CD4-positive, alpha-beta T cell treated with Interleukin-17A for 1 hour (primary cell): ENCODE results near the gene ECE1.
"Not testable (repeated sequence)": the region's sequence is repeated elsewhere in the genome, so short reads cannot be mapped to it uniquely, and the experiment has no call there.

Experiments used
- DNase-seq: peaks from one replicate; pipeline ENCODE4 v3.0.0-alpha.2; 2020

ECE1 gene

DNA sequence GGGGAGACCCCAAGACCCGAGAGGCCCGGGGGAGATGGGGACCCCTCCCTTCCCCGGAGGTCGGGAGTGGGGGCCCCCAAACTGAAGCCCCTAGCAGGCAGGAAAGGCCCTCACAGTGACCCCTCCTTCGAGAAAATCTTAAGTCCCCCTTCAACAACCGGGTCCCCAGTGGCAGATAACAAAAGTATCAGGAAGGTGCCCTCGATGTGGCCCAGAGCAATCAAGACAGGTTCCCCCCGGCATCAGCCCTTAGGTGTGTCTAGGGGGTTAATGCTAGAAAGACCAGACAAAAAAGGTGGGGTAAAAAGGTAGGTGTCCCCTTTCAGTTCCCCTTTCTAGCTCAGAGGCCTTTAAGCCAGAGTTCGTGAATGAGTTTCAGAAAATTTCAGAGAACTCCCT is 282 bp upstream of the ECE1 start:
- peak; percentile 42 for DNase-seq

DNA sequence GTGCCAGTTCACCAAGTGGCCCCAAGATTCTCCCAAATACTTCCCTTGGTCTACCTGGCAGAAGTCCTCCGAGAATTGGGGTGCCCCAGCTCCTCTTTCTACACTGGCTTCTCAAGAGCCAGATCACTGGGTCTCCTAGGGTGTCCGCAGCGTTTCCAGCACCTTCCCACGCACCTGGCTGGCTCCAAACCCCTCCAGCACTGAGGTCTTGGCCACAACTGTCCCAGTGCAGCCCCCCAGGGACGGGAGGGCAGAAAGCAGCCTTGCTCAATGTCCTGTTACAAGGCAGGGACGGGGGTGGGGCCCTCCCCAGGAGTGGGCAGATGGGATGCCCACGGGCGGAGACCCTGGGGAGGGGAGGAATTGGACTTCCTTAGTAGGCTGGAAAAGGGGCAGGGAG is 1.1 kb downstream of the ECE1 start:
- DNase-seq, result no peak

DNA sequence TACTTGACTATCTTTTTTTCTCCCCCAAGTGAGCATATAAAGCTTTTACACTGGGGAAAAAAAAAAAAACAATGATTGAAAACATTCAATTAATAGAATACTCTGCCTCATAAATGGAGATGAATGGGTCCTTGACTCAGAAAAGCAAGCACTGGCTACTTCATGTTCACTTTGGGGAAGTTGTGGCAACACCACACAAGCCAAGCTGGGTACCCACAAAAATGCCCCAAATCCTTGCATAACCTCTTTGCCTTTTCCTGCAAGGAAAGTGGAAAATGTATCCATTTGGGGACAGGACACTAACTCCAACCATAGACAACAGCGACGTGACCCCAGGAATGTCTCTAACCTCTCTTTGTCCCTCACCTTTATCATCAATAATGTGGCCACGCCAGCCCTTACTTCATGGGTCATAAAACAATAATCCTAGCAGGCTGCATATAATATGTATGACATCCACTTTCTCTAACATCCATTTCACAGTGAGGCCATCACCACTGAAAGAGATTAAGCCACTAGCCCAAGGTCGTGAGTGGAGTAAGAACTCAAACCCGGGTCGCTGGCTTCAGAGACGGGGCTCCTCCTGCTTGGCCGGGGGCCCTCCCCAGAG is 2.3 kb downstream of the ECE1 start:
- DNase-seq, result no peak

DNA sequence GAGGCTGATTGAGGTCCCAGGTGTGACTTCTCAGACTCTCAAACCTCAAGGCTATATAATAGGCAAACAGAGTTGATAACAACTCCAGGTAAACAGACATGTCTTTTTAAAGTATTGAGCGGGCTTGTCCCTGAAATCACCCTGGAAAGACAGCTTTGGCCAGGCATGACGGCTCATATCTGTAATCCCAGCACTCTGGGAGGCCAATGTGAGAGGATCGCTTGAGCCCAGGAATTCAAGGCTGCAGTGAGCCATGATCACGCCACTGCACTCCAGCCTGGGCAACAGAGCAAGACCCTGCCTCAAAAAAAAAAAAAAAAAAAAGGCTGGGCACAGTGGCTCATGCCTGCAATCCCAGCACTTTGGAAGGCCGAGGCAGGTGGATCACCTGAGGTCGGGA is 4.9 kb downstream of the ECE1 start:
- DNase-seq, result not testable (repeated sequence)

- no peak for DNase-seq
Measured at GRCh38 chr1:21285055-21285372, 5.2 kb downstream of the ECE1 start.

DNA sequence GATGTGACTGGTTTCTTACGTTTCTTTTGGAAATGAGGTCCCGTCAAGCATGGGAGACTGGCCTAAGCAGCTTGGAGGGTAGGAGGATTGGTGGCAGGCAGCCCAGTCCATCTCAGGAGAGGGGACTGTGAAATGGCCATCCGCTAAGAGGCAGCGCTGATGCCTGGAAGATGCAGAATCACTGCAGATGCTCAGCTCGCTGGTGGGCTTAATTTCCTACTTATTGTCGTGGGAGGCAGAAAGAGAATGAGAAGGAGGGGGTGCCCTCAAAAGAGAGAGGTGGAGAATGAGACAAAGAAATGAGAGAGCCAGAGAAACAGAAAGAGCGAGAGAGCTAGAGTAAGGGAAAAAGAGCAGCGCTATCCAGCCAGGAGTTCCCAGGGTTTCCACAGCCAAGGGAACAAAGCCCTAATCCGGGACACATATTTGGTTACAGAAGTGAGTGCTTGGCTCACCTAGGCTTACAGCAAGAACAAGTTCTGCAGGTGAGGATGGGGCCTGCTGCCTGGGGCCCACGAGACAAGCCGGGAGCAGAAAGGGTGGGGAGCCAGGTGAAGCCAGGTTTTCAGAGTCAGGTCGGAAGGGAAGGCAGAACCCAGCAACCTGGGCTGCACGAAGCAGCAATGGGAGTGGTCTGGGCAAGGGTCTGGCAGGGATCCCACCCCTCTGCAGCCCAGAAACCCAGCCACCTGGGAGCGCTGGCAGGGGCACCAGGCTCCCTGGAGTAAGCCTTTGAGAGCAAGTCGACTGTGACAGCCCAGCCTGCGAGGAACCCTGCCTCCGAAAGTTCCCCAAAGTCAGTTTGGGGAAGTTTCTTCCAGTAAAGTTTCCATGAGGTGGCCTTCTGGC is 5.8 kb downstream of the ECE1 start:
- no peak for DNase-seq

DNA sequence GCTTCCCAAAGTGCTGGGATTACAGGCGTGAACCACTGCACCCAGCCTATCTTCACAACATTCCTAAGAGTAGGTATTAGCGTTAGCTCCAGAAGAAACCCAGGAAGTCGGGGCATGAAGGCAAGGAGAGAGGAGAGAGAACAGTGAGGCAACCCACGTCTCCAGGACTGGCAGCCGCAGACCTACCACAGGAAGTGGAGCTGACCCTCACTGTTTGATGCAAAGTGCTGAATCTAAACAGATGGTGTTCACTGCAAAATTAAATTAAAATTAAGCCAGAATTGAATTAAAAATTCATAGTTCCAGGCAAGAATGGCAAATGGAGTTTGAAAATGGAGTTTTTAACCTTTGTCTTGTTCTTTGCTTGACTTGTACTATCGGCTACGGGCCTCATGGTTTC is 6.7 kb downstream of the ECE1 start:
- no peak for DNase-seq

- DNase-seq, result not testable (repeated sequence)
Measured at GRCh38 chr1:21282020-21282419, 8.2 kb downstream of the ECE1 start.

DNA sequence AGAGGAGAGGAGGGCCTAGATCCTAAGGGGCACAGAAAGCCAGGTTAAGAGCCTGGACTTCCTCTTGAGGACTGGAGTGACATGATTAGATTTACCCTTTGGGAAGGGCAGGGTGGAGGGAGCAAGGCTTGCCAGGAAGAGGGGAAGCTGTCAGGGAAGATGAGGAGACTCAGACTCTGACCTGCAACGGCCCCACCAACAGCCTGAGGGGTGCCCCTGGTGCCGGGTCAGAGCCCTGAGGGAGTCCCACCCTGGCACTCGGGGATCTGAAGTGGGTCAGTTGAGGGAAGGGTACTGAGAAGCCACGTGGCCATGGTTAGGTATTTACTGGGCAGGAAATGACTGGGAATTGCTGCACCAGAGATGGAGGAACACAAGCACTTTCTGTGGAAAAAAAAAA is 9.8 kb downstream of the ECE1 start:
- DNase-seq, result no peak

- peak; percentile 34 for DNase-seq
Measured at GRCh38 chr1:21280011-21280471, 10.2 kb downstream of the ECE1 start.

- DNase-seq, result no peak
Measured at GRCh38 chr1:21278860-21279845, 11.1 kb downstream of the ECE1 start.

GRCh38 chr1:21278208-21278859 is 11.9 kb downstream of the ECE1 start:
- no peak for DNase-seq

- no peak for DNase-seq
Measured at GRCh38 chr1:21277180-21277579, 13.1 kb downstream of the ECE1 start.

- no peak for DNase-seq
Measured at GRCh38 chr1:21272540-21272939, 17.7 kb downstream of the ECE1 start.

DNA sequence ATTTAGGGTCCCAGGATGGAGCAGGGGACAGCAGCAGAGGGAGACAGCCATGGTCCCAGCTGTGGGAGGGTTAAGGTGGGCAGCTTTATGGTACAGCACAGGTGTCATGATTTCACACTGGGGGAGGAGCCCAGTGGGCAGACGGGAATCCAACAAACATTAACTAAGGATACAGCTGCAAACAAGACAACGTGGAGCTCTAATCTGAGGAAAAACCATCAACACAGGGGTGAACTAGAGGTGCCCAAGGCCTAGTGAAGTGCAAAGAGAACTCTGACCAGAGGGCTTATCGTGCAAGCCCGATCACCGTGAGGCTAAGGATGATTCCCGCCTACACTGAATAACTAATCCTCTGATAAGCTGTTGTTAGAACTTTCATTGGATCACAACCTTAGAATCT is 18.7 kb downstream of the ECE1 start:
- no peak for DNase-seq

DNA sequence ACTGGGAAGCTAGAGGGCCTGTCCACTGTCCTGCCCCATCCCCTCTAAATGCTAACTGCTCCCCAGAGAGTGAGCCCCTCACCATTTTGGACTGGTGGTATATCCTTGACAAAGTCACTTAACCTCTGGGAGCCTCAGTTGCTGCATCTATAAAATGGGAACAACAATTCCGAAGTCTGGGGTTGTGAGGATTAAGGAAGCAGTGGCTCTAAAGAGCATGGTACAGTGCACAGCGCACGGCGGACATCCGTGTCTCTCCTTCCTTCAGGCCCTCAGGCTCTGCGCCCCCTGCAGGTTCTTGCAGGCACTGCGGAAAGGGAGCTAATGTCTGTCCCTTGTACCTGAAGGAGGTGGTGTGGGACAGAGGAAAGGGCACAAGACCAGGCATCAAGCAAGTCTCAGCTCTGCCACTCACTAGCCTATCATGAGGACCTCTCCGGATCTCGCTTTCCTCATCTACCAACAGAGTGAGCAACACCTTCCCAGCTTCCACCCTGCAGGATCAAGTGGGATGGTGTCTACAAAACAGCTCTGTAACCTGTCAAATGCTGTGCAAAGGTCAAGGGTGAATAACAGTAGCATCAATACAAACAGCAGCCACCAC is 20.1 kb downstream of the ECE1 start:
- DNase-seq, result peak; percentile 85

- no peak for DNase-seq
Measured at GRCh38 chr1:21269461-21270085, 20.7 kb downstream of the ECE1 start.

GRCh38 chr1:21268281-21269239 is 21.7 kb downstream of the ECE1 start:
- DNase-seq, result no peak

DNA sequence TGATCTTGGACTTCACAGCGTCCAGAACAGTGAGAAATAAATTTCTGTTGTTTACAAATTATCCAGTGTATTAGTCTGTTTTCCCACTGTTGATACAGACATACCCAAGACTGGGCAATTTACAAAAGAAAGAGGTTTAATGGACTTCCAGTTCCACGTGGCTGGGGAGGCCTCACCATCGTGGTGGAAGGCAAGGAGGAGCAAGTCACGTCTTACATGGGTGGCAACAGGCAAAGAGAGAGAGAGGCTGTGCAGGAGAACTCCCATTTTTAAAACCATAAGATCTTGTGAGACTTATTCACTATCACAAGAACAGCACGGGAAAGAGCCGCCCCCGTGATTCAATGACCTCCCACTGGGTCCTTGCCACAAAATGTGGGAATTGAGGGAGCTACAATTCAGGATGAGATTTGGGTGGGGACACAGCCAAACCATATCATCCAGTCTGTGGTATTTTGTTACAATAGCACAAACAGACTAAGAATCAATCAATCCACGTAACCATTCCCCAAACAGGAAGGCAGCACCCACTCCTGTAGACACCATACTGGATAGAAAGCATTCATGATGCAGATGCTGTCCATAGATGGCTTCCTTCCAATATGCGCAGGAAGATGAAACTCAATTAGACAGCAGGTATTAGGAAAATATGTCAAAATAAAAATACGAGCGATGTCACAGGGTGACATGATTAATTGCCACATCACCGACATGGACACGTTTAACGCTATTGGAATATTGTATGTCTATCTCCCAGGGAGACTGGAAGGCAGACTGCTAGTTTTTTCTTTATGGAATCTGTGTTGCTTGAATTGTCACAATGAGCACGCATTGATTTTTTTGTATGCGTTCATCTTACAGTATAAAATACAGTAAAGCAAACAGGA is 22.8 kb downstream of the ECE1 start:
- no peak for DNase-seq
